Sigmoid colon (tissue), 7 donors: Measurements from ENCODE around the gene LAG3. TPM values are rescaled to one million over a fixed set of nuclear protein-coding genes. Genes with fewer than 3 reads are reported as not detected.

Source experiments
- DNase-seq: peaks from one replicate; pipeline ENCODE4 v3.0.0-alpha.2; 2019
- H3K27ac ChIP-seq, 4 donors: fragments of 200-600 bp; sonication (generic); one replicate each; pipeline ENCODE4 v1.5.1; 2016 to 2019; ENCODE audit warnings: mild to moderate bottlenecking in 1 of 4
- H3K27me3 ChIP-seq, 3 donors: fragments of 200-600 bp; sonication (generic); one replicate each; pipeline ENCODE4 v1.5.1; 2019; ENCODE audit warnings: mild to moderate bottlenecking in 1 of 3
- H3K36me3 ChIP-seq, 4 donors: fragments of 200-600 bp; sonication (generic); one replicate each; pipeline ENCODE4 v1.5.1; 2016 to 2019
- H3K4me1 ChIP-seq, 4 donors: fragments of 200-600 bp; sonication (generic); one replicate each; pipeline ENCODE4 v1.5.1; 2017 to 2019
- H3K4me3 ChIP-seq, 4 donors: fragments of 200-600 bp; sonication (generic); one replicate each; pipeline ENCODE4 v1.5.1; 2017 to 2019; ENCODE audit warnings: mild to moderate bottlenecking in 2 of 4, moderate library complexity in 1 of 4
- H3K9me3 ChIP-seq, 4 donors: fragments of 200-600 bp in 3 of 4; sonication (generic) in 3 of 4; one replicate each; pipeline versions ENCODE4 v1.5.1 to v1.6.1; 2013 to 2019
- EP300 ChIP-seq, 4 donors: sonication (generic); formaldehyde crosslinking; IDR thresholded peaks; one replicate each; pipeline ENCODE4 v1.6.1; 2017; ENCODE audit warnings: antibody characterized with exemption in 4 of 4
- POLR2A ChIP-seq, 2 donors: fragments of 450-650 bp; IDR thresholded peaks; one replicate each; pipeline ENCODE4 v1.6.1; 2016; ENCODE audit warnings: antibody characterized with exemption in 2 of 2, mild to moderate bottlenecking in 2 of 2, moderate library complexity in 2 of 2
- POLR2AphosphoS5 ChIP-seq, 4 donors: sonication (generic); formaldehyde crosslinking; IDR thresholded peaks; one replicate each; pipeline ENCODE4 v1.6.1; 2017; ENCODE audit warnings: antibody characterized with exemption in 4 of 4
- WGBS, 2 donors: extraction: QIAGEN DNeasy Blood & Tissue Kit; methylation state at CpG; one replicate each; pipeline ENCODE4 v1.1.7; 2013; 5-methylcytosine and 5-hydroxymethylcytosine counted together
- intact Hi-C: fragments of 100-400 bp; cut with DNase I; formaldehyde crosslinking; loops from one replicate; pipeline ENCODE4 v1.15.1; 2023
- polyA plus RNA-seq, 3 donors: library from polyadenylated mRNA; stranded (reverse); fragments of 200-250 nt; gene quantifications; one replicate each; pipeline ENCODE4 v1.2.3, GENCODE V29; 2013
- total RNA-seq, 4 donors: library from RNA; depleted of rRNA; stranded (reverse); fragments of >200 nt; gene quantifications; one replicate each; pipeline ENCODE4 v1.1.0, GENCODE V29; 2016
- TF ChIP-seq, protein P1 (sequence below), 4 experiments: fragments of 450-650 bp in 3 of 4; fragments of 200-600 bp in 1 of 4; IDR thresholded peaks; one replicate each; pipeline ENCODE4 v1.5.1; 2016 to 2019; ENCODE audit warnings: antibody characterized with exemption in 4 of 4, mild to moderate bottlenecking in 3 of 4, moderate library complexity in 2 of 4
- donor health status: healthy with polysubstance abuse.
- donor health status: Bipolar disorder and iron deficiency.
- donor health status: healthy.

LAG3 gene
- total and polyA plus RNA-seq, 7 donors: 0.60 to 6.9 (median 2.7) TPM

GRCh38 chr12:6725350-6725749, 47.0 kb upstream of the LAG3 start:
- Histone ChIP-seq H3K27ac (no peak overlapping the region), H3K4me3 (no peak overlapping the region), H3K4me1 (peaks cover 0 to 15% (median 14%) of the 10 kb centered on the region in 4 donors), H3K27me3 (no peaks in the 10 kb centered on the region), H3K9me3 (no peaks in the 10 kb centered on the region), H3K36me3 (peaks cover 12 to 37% (median 24%) of the 10 kb centered on the region in 4 donors)
- TF ChIP-seq POLR2AphosphoS5 (IDR thresholded peaks at IDR 0.05): no peak
- TF ChIP-seq, protein P1, sequence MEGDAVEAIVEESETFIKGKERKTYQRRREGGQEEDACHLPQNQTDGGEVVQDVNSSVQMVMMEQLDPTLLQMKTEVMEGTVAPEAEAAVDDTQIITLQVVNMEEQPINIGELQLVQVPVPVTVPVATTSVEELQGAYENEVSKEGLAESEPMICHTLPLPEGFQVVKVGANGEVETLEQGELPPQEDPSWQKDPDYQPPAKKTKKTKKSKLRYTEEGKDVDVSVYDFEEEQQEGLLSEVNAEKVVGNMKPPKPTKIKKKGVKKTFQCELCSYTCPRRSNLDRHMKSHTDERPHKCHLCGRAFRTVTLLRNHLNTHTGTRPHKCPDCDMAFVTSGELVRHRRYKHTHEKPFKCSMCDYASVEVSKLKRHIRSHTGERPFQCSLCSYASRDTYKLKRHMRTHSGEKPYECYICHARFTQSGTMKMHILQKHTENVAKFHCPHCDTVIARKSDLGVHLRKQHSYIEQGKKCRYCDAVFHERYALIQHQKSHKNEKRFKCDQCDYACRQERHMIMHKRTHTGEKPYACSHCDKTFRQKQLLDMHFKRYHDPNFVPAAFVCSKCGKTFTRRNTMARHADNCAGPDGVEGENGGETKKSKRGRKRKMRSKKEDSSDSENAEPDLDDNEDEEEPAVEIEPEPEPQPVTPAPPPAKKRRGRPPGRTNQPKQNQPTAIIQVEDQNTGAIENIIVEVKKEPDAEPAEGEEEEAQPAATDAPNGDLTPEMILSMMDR (IDR thresholded peaks at IDR 0.05): no peak
- no peak for TF ChIP-seq EP300 (IDR thresholded peaks at IDR 0.05)
- TF ChIP-seq POLR2A (IDR thresholded peaks at IDR 0.05): no peak
- no peak for DNase-seq
- intact Hi-C loops: no loop called here
- WGBS, 2 donors: 95% methylated on average over 7 of the region's 7 CpGs

- intact Hi-C loops: no loop called here
- peaks cover 23 to 63% (median 38%) of the 10 kb centered on the region in 4 donors for H3K36me3 ChIP-seq
Observed at GRCh38 chr12:6729186-6729585, 43.1 kb upstream of the LAG3 start.

DNA sequence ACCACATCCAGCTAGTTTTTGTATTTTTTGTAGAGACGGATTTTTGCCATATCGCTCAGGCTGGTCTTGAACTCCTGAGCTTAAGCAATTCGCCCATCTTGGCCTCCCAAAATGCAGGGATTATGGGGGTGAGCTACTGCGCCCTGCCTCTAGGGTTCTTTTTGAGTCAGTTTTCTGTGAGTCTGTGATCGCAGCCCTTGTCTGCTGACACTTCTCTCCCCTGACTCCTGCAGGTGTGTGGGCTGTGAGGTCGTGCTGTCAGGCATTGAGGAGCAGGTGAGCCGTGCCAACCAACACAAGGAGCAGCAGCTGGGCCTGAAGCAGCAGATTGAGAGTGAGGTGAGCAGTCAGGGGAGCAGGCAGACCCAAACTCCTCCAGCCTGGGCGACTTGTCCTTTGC, 42.2 kb upstream of the LAG3 start:
- H3K4me1 ChIP-seq: peaks cover 0 to 6% (median 4%) of the 10 kb centered on the region in 4 donors
- TF ChIP-seq POLR2A (IDR thresholded peaks at IDR 0.05) (no peak), EP300 (IDR thresholded peaks at IDR 0.05) (no peak), POLR2AphosphoS5 (IDR thresholded peaks at IDR 0.05) (no peak)
- TF ChIP-seq, protein P1 (IDR thresholded peaks at IDR 0.05): no peak
- 94 to 96% methylated on average over 8 of the region's 8 CpGs for WGBS, 2 donors
- H3K4me3 ChIP-seq: no peak overlapping the region
- intact Hi-C loops: no loop called here
- H3K36me3 ChIP-seq: peaks cover 23 to 68% (median 38%) of the 10 kb centered on the region in 4 donors
- no peak for DNase-seq
- no peak overlapping the region for H3K27ac ChIP-seq
- H3K27me3 ChIP-seq: no peaks in the 10 kb centered on the region
- H3K9me3 ChIP-seq: no peaks in the 10 kb centered on the region

More at GRCh38 chr12:6729186-6729585, 43.1 kb upstream of the LAG3 start:
- WGBS, 2 donors: 96% methylated on average over 18 of the region's 18 CpGs
- Histone ChIP-seq H3K4me3 (no peak overlapping the region), H3K9me3 (no peaks in the 10 kb centered on the region), H3K27ac (no peak overlapping the region), H3K4me1 (peaks cover 0 to 15% (median 14%) of the 10 kb centered on the region in 4 donors), H3K27me3 (no peaks in the 10 kb centered on the region)
- DNase-seq: no peak
- TF ChIP-seq POLR2A (IDR thresholded peaks at IDR 0.05): no peak
- TF ChIP-seq POLR2AphosphoS5 (IDR thresholded peaks at IDR 0.05): no peak
- TF ChIP-seq EP300 (IDR thresholded peaks at IDR 0.05): no peak
- TF ChIP-seq, protein P1 (IDR thresholded peaks at IDR 0.05): no peak

GRCh38 chr12:6734506-6735387, 37.6 kb upstream of the LAG3 start:
- H3K4me1 ChIP-seq: peaks cover 0 to 10% (median 5%) of the 10 kb centered on the region in 4 donors
- H3K4me3 ChIP-seq: no peak overlapping the region
- peak overlapping the region in 3 of 4 donors; percentile 58 to 67 (median 61) for H3K27ac ChIP-seq
- TF ChIP-seq POLR2A (IDR thresholded peaks at IDR 0.05): no peak
- TF ChIP-seq EP300 (IDR thresholded peaks at IDR 0.05): no peak
- TF ChIP-seq POLR2AphosphoS5 (IDR thresholded peaks at IDR 0.05): no peak
- TF ChIP-seq, protein P1 (IDR thresholded peaks at IDR 0.05): no peak
- WGBS, 2 donors: 78 to 86% methylated on average over 10 of the region's 10 CpGs
- no peak for DNase-seq
- no peaks in the 10 kb centered on the region for H3K9me3 ChIP-seq
- H3K36me3 ChIP-seq: peaks cover 17 to 36% (median 20%) of the 10 kb centered on the region in 4 donors
- no peaks in the 10 kb centered on the region for H3K27me3 ChIP-seq
- intact Hi-C loops: loop anchor here (1.0 to 2.0 kb wide), 2 partner anchors 45 to 90 kb away; no protein-coding TSS in a partner anchor
